ENCODE data around the gene KCTD5.
"Not testable (repeated sequence)": the region's sequence is repeated elsewhere in the genome, so short reads cannot be mapped to it uniquely, and the experiment has no call there.

- TF ChIP-seq CTCF (IDR thresholded peaks at IDR 0.05 in 2 of 3, conservative IDR thresholded peaks at IDR 0.05 in 1 of 3; ENCODE audit: control insufficient read depth in 2 of 3, extremely low read depth in 1 of 3, insufficient read depth in 1 of 3, low read depth in 3 of 3, low read length in 3 of 3) = peak; percentile 34 to 50 (median 46); a peak in 5 of 6 replicates
- not testable (repeated sequence) for TF ChIP-seq MEF2A (IDR thresholded peaks at IDR 0.05; ENCODE audit: insufficient read depth, low read depth, low read length); EP300 (IDR thresholded peaks at IDR 0.05; ENCODE audit: borderline replicate concordance in 1 of 2, control insufficient read depth in 1 of 2, low read depth in 2 of 2, low read length in 2 of 2); POLR2A (IDR thresholded peaks at IDR 0.05; ENCODE audit: low read depth, low read length); ZBTB33 (IDR thresholded peaks at IDR 0.05); GABPA (IDR thresholded peaks at IDR 0.05; ENCODE audit: low read depth); POLR2AphosphoS5 (IDR thresholded peaks at IDR 0.05; ENCODE audit: low read length); STAT1 (conservative IDR thresholded peaks at IDR 0.05); ATF2 (IDR thresholded peaks at IDR 0.05; ENCODE audit: low read length); MTA2 (IDR thresholded peaks at IDR 0.05; ENCODE audit: low read depth); BCL11A (IDR thresholded peaks at IDR 0.05; ENCODE audit: low read depth, low read length); SREBF1 (IDR thresholded peaks at IDR 0.05; ENCODE audit: low read length)
Measured at GRCh38 chr16:2671193-2671592, 11.1 kb upstream of the KCTD5 start.

Data from GM12878 (cell line).